Muscle layer of colon (tissue), 2 donors: ENCODE measurements around the gene HPCAL4.

ENCODE experiments used
- H3K27ac ChIP-seq: one replicate; pipeline ENCODE4 v1.7.0; 2013; ENCODE audit warnings: low read depth, mild to moderate bottlenecking, low read length, moderate library complexity
- H3K27me3 ChIP-seq, 2 donors: one replicate each; pipeline ENCODE4 v1.7.0; 2013; ENCODE audit warnings: low read length in 2 of 2, mild to moderate bottlenecking in 2 of 2; ENCODE audit not compliant: insufficient read depth in 2 of 2, control insufficient read depth in 1 of 2
- H3K36me3 ChIP-seq: one replicate; pipeline ENCODE4 v1.7.0; 2013; ENCODE audit warnings: mild to moderate bottlenecking, low read length; ENCODE audit not compliant: insufficient read depth
- H3K4me1 ChIP-seq: one replicate; pipeline ENCODE4 v1.7.0; 2013; ENCODE audit warnings: mild to moderate bottlenecking, low read length; ENCODE audit not compliant: insufficient read depth
- H3K4me3 ChIP-seq, 2 donors: one replicate each; pipeline ENCODE4 v1.7.0; 2013; ENCODE audit warnings: low read length in 2 of 2, low read depth in 1 of 2, mild to moderate bottlenecking in 1 of 2, moderate library complexity in 1 of 2
- H3K9ac ChIP-seq: one replicate; pipeline ENCODE4 v1.7.0; 2013; ENCODE audit warnings: low read length
- H3K9me3 ChIP-seq: one replicate; pipeline ENCODE4 v1.7.0; 2013; ENCODE audit warnings: mild to moderate bottlenecking, low read length
- donor health status: abdominal sarcoma.
- donor health status: Adenocarcinoma of cecum.

Gene HPCAL4

DNA sequence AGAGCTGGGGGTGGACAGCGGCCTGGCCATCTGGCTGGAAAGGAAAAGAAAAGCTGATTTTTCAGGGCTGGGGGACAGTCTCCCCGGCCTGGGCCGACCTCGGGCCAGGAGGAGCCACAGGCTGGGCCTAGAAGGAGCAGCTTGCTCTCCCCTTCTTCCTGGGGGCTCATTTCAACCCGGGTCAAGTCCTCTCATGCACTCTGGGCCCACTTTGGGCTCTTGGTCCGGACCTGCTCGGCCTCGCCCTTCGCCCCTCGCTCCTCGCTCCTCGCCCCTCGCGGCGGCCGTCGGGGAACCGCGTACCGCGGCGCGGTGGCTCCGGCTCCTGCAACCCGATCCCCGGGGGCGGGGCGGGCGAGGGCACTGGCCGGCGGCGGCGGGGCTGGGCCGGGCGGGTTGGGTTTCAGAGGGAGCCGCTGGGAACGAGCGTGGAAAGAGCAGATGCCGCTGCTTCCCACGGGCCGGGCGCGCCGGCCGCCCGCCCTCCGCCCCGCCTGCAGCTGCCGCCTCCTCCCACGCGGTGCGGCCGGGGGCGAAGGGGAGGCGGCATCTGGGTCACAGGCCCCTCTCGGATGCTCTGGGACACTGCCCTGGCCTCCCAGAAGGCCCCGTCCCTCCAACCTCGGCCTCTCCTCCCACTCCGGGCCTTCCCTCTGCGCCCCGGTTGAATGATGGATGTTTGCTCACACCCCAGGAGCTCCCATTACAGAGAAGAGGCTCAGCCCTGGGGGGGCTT is 58.4 kb downstream of the HPCAL4 start:
- Histone ChIP-seq H3K9ac (no peak overlapping the region), H3K27ac (no peak overlapping the region), H3K4me1 (no peaks in the 10 kb centered on the region), H3K9me3 (no peaks in the 10 kb centered on the region), H3K4me3 (peak overlapping the region in 1 of 2 donors; percentile 11), H3K27me3 (peaks cover 0 to 12% of the 10 kb centered on the region in 2 donors), H3K36me3 (no peaks in the 10 kb centered on the region)

DNA sequence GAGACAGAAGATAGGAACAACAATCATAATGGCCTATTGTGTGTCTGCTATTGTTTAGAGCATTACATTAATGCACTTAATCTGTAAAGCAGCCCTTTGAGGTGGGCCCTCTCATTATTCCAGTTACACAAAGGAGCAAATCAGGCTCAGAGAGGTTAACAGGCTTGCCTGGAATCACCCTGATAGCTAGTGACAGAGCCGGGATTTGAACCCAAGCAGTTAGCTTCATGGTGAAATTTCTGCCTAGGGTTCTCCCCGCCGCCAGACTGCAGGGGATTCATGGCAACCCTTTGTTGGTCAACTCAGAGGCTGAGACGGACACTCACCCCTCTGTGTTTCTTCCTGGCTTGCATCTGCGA is 58.9 kb downstream of the HPCAL4 start:
- Histone ChIP-seq H3K27ac (no peak overlapping the region), H3K9me3 (no peaks in the 10 kb centered on the region), H3K27me3 (peaks cover 0 to 12% of the 10 kb centered on the region in 2 donors), H3K9ac (no peak overlapping the region), H3K36me3 (no peaks in the 10 kb centered on the region), H3K4me1 (no peaks in the 10 kb centered on the region), H3K4me3 (no peak overlapping the region)

DNA sequence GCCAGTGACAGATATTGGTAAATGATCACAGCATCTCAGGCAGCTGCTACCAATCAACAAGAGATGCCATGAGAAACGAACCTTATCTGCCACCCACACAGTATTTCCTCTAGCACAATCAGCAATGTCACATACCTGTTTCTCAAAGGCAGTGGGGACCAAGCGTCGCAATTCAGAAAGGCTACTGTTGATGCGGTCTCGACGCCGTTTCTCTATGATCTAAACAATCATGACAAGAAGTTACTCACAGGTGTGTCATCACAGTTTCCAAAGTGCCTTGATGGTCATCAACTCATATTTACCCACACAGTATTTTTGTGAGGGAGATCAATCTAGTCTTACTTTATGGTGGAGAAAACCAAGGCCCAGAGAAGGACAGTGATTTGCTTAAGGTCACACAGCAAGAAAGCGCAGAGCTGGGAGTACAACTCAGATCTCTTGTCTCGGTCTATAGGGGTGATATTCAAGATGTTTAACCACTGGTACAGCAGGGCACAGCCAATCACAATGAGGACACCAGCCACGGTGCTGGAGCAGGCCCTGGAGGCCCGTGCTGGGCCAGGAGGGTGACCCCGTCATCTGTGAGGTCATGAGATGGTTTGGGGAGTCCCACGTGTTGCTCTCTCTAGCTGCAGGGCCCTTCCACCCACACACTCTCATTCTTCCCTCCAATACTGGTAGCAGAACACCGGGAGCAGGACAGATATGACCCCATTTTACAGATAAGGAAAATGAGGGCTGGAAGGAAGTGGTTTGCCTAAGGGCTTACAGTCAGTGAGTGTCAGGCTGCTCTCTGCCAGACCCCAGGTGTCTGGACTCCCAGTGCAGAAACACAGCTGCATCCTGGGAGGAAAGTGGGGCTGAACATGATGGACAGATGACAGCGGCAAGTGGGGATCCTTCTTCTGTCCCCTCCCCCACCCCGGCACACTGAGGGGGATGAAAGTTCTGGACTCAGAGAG is 59.6 kb downstream of the HPCAL4 start:
- peaks cover 0 to 12% of the 10 kb centered on the region in 2 donors for H3K27me3 ChIP-seq
- H3K36me3 ChIP-seq: no peaks in the 10 kb centered on the region
- H3K27ac ChIP-seq: no peak overlapping the region
- no peak overlapping the region for H3K9ac ChIP-seq
- no peaks in the 10 kb centered on the region for H3K9me3 ChIP-seq
- H3K4me3 ChIP-seq: no peak overlapping the region
- H3K4me1 ChIP-seq: no peaks in the 10 kb centered on the region

DNA sequence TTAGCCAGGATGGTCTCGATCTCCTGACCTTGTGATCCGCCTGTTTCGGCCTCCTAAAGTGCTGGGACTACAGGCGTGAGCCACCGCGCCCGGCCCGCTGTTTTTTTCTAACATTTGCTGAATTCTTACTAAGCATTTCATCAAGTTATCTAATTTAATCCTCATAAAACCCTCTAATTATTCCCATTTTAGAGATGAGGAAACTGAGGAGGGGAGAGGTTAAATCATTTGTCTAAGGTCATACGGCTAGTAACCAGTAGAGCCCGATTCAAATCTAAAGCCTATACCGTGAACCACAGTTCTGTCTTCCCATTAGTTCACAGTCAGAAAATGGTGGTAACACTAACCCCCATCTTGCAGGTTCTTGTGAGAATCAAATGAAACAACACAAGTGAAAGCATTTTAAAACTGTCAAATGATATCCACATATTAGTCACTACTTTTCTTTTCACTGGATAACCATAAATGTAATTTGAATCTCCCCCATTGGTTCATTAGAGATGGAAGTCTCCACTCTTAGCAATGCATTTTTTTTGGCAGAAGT is 62.4 kb downstream of the HPCAL4 start:
- H3K27ac ChIP-seq: no peak overlapping the region

More for the DNA sequence above, 62.4 kb downstream of the HPCAL4 start:
- Histone ChIP-seq H3K4me3 (no peak overlapping the region), H3K27me3 (no peaks in the 10 kb centered on the region), H3K36me3 (no peaks in the 10 kb centered on the region), H3K9ac (no peak overlapping the region), H3K4me1 (peaks cover 7% of the 10 kb centered on the region), H3K9me3 (no peaks in the 10 kb centered on the region)
